HepG2 (cell line): ENCODE data around the gene GCSAM. TPM values are rescaled to one million over a fixed set of nuclear protein-coding genes. Genes with fewer than 3 reads are reported as not detected.

Experiments used
- ATAC-seq: fragments of 200-7000 bp; cut with Tn5 transposase; 3 replicates; pipeline ENCODE4 v1.9.1; 2020; ENCODE audit warnings: mild to moderate bottlenecking, moderate library complexity
- BruUV-seq: library from RNA; stranded (reverse); fragments of 400-500 nt; replicated peaks from 2 replicates; lab custom pipeline; 2021; lab: Mats Ljungman, UMichigan
- CTCF ChIA-PET: fragments of 300-600 bp; formaldehyde crosslinking; extraction: SDS; loops from one replicate; lab custom pipeline; 2021; ENCODE audit warnings: low total read pairs, inconsistent platforms, low intra/inter-chr PET ratio; lab: Yijun Ruan, JAX
- POLR2A ChIA-PET: fragments of 350-600 bp; sonication (Branson Sonifier 250); formaldehyde crosslinking; loops from one replicate; lab custom pipeline; 2020; ENCODE audit warnings: antibody characterized with exemption, inconsistent platforms; lab: Yijun Ruan, JAX
- DNase-seq: peaks from one replicate; pipeline ENCODE4 v3.0.0-alpha.2; 2015; ENCODE audit warnings: low spot score
- FAIRE-seq: peaks from 3 replicates; lab custom pipeline; 2011; peaks lifted over from hg19 to GRCh38; lab: Jason Lieb, UNC
- H2AFZ ChIP-seq: one replicate; pipeline ENCODE4 v1.6.1; 2011; ENCODE audit warnings: low read length, inconsistent platforms
- H3K27ac ChIP-seq: fragments of 300-600 bp; 3 replicates; pipeline ENCODE4 v1.8.0; 2011; ENCODE audit warnings: mixed run types, mild to moderate bottlenecking, mixed read lengths, low read length, inconsistent platforms; ENCODE audit not compliant: insufficient read depth; ENCODE audit errors: extremely low read length
- H3K27me3 ChIP-seq, 2 experiments: fragments of 200-600 bp in 1 of 2; 2 replicates in 1 of 2; 3 replicates in 1 of 2; pipeline versions ENCODE4 v1.6.0 to v1.8.0; 2011; ENCODE audit warnings: low read length in 2 of 2, mild to moderate bottlenecking in 2 of 2, moderate library complexity in 2 of 2, inconsistent platforms in 1 of 2; ENCODE audit not compliant: insufficient read depth in 2 of 2, control insufficient read depth in 1 of 2
- H3K36me3 ChIP-seq, 2 experiments: fragments of 200-600 bp in 1 of 2; replicated peaks in 1 of 2; 2 replicates in 1 of 2; 3 replicates in 1 of 2; pipeline versions ENCODE4 v1.5.1 to v1.8.0; 2011; ENCODE audit warnings: low read length in 2 of 2, inconsistent platforms in 1 of 2; ENCODE audit not compliant: insufficient read depth in 2 of 2, control insufficient read depth in 1 of 2
- H3K4me1 ChIP-seq: 2 replicates; pipeline ENCODE4 v1.5.1; 2012; ENCODE audit warnings: low read length, inconsistent platforms; ENCODE audit not compliant: insufficient read depth
- H3K4me2 ChIP-seq: 2 replicates; pipeline ENCODE4 v1.6.0; 2011; ENCODE audit warnings: low read depth, low read length, inconsistent platforms
- H3K4me3 ChIP-seq, 3 experiments: fragments of 200-600 bp in 1 of 3; sonication (generic), shearing (Covaris generic) in 1 of 3; replicated peaks in 1 of 3; 2 replicates each; pipeline ENCODE4 v1.5.1; 2011 to 2016; ENCODE audit warnings: low read length in 3 of 3, inconsistent platforms in 2 of 3, low read depth in 2 of 3, mild to moderate bottlenecking in 2 of 3, control low read depth in 1 of 3, mixed read lengths in 1 of 3; ENCODE audit not compliant: insufficient read depth in 1 of 3
- H3K79me2 ChIP-seq: one replicate; pipeline ENCODE4 v1.6.1; 2011; ENCODE audit warnings: low read length, inconsistent platforms; ENCODE audit not compliant: insufficient read depth
- H3K9ac ChIP-seq: 2 replicates; pipeline ENCODE4 v1.6.0; 2011; ENCODE audit warnings: mild to moderate bottlenecking, low read depth, low read length, inconsistent platforms; ENCODE audit not compliant: insufficient read depth
- H3K9me3 ChIP-seq: 2 replicates; pipeline ENCODE4 v1.5.1; 2012; ENCODE audit warnings: mild to moderate bottlenecking, low read length
- H4K20me1 ChIP-seq: 2 replicates; pipeline ENCODE4 v1.6.0; 2011; ENCODE audit warnings: inconsistent platforms, mild to moderate bottlenecking, low read length, moderate library complexity; ENCODE audit not compliant: insufficient read depth
- NR2C2 ChIP-seq: sonication (generic); formaldehyde crosslinking; IDR thresholded peaks from 2 replicates; pipeline ENCODE4 v1.4.0; 2020; ENCODE audit warnings: missing genetic modification reagents, mild to moderate bottlenecking, moderate library complexity, borderline replicate concordance
- SIN3A ChIP-seq: IDR thresholded peaks from 2 replicates; pipeline ENCODE4 v1.6.1; 2011; ENCODE audit warnings: low read depth, mild to moderate bottlenecking, control low read depth, low read length, borderline replicate concordance
- WGBS: methylation state at CpG from one replicate; pipeline ENCODE4 v1.1.6; 2017; ENCODE audit warnings: low lambda C conversion rate; 5-methylcytosine and 5-hydroxymethylcytosine counted together
- in situ Hi-C: cut with HindIII; loops from 2 replicates; pipeline ENCODE4 v1.10.0; 2017; ENCODE audit warnings: low pct_unique_long_range_greater_than_20kb; ENCODE audit not compliant: extremely low pct_ligation_motif_present
- intact Hi-C: fragments of 100-400 bp; cut with micrococcal nuclease; formaldehyde crosslinking; loops from one replicate; pipeline ENCODE4 v1.10.0; 2022; ENCODE audit not compliant: unreplicated experiment
- polyA plus RNA-seq, 8 experiments: library from polyadenylated mRNA; depleted of rRNA in 3 of 8; stranded (reverse) in 7 of 8; unstranded in 1 of 8; fragments of >200 nt; fragmentation: Illumina TruSeq in 4 of 8; extraction: Trizol in 4 of 8; gene quantifications; 2 replicates each; pipeline versions ENCODE4 v1.2.1 to v1.2.3, GENCODE V29; 2011 to 2016; ENCODE audit warnings: low read depth in 4 of 8, missing spikeins in 1 of 8, mixed read lengths in 1 of 8; ENCODE audit not compliant: insufficient read depth in 1 of 8
- total RNA-seq, 5 experiments: library from RNA; depleted of rRNA; stranded (reverse); fragments of >200 nt; fragmentation: Illumina TruSeq; extraction: Trizol; gene quantifications; 2 replicates each; pipeline ENCODE4 v1.2.3, GENCODE V29; 2016; ENCODE audit warnings: low read depth in 1 of 5
- TF ChIP-seq, protein P1 (sequence below): sonication (generic); formaldehyde crosslinking; IDR thresholded peaks from 2 replicates; pipeline ENCODE4 v1.4.0; 2020; ENCODE audit warnings: missing genetic modification reagents, borderline replicate concordance

Gene GCSAM
- total and polyA plus RNA-seq, 2 of the 13 experiments (the other 11 are each of a cell fraction or from before 2014, with no cell fraction given), result not detected

DNA sequence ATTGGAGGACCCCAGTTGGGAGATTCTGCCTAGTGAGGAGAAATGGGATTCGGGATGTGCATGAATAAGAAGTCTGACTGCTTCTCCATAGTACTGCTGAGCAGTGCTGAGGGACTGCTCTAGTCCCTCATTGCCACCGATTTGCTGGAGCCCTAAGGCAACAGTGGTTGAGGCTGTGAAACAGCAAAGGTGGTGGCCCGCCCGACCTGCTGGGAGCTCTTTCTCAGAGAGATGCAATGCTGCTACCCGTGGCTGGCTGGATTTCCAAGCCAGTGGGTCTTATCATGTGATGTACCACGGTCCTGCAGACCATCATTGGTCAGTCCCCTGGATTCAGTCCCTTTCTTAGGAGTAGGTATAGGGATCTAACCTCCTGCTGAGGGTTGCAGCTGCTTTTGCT, 42.6 kb upstream of the GCSAM start (continued):
- TF ChIP-seq, protein P1, sequence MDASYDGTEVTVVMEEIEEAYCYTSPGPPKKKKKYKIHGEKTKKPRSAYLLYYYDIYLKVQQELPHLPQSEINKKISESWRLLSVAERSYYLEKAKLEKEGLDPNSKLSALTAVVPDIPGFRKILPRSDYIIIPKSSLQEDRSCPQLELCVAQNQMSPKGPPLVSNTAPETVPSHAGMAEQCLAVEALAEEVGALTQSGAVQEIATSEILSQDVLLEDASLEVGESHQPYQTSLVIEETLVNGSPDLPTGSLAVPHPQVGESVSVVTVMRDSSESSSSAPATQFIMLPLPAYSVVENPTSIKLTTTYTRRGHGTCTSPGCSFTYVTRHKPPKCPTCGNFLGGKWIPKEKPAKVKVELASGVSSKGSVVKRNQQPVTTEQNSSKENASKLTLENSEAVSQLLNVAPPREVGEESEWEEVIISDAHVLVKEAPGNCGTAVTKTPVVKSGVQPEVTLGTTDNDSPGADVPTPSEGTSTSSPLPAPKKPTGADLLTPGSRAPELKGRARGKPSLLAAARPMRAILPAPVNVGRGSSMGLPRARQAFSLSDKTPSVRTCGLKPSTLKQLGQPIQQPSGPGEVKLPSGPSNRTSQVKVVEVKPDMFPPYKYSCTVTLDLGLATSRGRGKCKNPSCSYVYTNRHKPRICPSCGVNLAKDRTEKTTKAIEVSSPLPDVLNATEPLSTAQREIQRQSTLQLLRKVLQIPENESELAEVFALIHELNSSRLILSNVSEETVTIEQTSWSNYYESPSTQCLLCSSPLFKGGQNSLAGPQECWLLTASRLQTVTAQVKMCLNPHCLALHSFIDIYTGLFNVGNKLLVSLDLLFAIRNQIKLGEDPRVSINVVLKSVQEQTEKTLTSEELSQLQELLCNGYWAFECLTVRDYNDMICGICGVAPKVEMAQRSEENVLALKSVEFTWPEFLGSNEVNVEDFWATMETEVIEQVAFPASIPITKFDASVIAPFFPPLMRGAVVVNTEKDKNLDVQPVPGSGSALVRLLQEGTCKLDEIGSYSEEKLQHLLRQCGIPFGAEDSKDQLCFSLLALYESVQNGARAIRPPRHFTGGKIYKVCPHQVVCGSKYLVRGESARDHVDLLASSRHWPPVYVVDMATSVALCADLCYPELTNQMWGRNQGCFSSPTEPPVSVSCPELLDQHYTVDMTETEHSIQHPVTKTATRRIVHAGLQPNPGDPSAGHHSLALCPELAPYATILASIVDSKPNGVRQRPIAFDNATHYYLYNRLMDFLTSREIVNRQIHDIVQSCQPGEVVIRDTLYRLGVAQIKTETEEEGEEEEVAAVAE (CRISPR knock-in tag), result no peak

- DNase-seq (no peak), FAIRE-seq (no peak), ATAC-seq (no peak)
- Histone ChIP-seq H3K27me3 (peaks cover 0 to 3% of the 10 kb centered on the region in 2 experiments; a peak in 1 of 5 replicates), H3K4me3 (no peak overlapping the region), H3K79me2 (no peaks in the 10 kb centered on the region), H3K4me1 (no peaks in the 10 kb centered on the region), H3K27ac (no peak overlapping the region), H2AFZ (no peak overlapping the region), H3K9me3 (no peaks in the 10 kb centered on the region), H4K20me1 (no peaks in the 10 kb centered on the region), H3K9ac (no peak overlapping the region), H3K36me3 (no peaks in the 10 kb centered on the region), H3K4me2 (no peak overlapping the region)
- ChIA-PET CTCF (no interaction called here), POLR2A (no interaction called here)
- no peak for TF ChIP-seq SIN3A
- TF ChIP-seq NR2C2 (CRISPR knock-in tag), result no peak
- no TSS peak for BruUV-seq
- in situ Hi-C loops, result no loop called here
- intact Hi-C loops, result no loop called here
- WGBS, result 0% methylated on average over 2 of the region's 5 CpGs
Measured at GRCh38 chr3:112175037-112175436, 42.0 kb upstream of the GCSAM start.
